GM19467 (cell line): ENCODE data around the gene CENPA.
"Not testable (repeated sequence)": the region's sequence is repeated elsewhere in the genome, so short reads cannot be mapped to it uniquely, and the experiment has no call there.

Experiments
- ATAC-seq: cut with Tn5 transposase; IDR thresholded peaks from one replicate; pipeline ENCODE4 v1.9.1; 2021; ENCODE audit warnings: mild to moderate bottlenecking, moderate library complexity; ENCODE audit not compliant: unreplicated experiment

The CENPA gene

GRCh38 chr2:26786207-26787028 is 562 bp downstream of the CENPA start:
- ATAC-seq, result peak; percentile 25

- ATAC-seq, result no peak
Measured at GRCh38 chr2:26792720-26793119, 6.9 kb downstream of the CENPA start.

- no peak for ATAC-seq
Measured at GRCh38 chr2:26793518-26793917, 7.7 kb downstream of the CENPA start.

GRCh38 chr2:26795135-26795534 is 9.3 kb downstream of the CENPA start:
- ATAC-seq, result not testable (repeated sequence)

GRCh38 chr2:26801328-26801727 is 15.5 kb downstream of the CENPA start:
- ATAC-seq, result no peak

GRCh38 chr2:26801796-26802195 is 15.9 kb downstream of the CENPA start:
- no peak for ATAC-seq

GRCh38 chr2:26805241-26805676 is 19.4 kb downstream of the CENPA start:
- no peak for ATAC-seq

- no peak for ATAC-seq
Measured at GRCh38 chr2:26807788-26808460, 22.1 kb downstream of the CENPA start.

- ATAC-seq, result no peak
Measured at GRCh38 chr2:26809211-26809610, 23.4 kb downstream of the CENPA start.

GRCh38 chr2:26809876-26810577 is 24.2 kb downstream of the CENPA start:
- no peak for ATAC-seq

- no peak for ATAC-seq
Measured at GRCh38 chr2:26811261-26811660, 25.4 kb downstream of the CENPA start.

- ATAC-seq, result no peak
Measured at GRCh38 chr2:26811791-26812694, 26.2 kb downstream of the CENPA start.

- no peak for ATAC-seq
Measured at GRCh38 chr2:26812731-26813130, 26.9 kb downstream of the CENPA start.

- ATAC-seq, result not testable (repeated sequence)
Measured at GRCh38 chr2:26814072-26814765, 28.4 kb downstream of the CENPA start.

- ATAC-seq, result no peak
Measured at GRCh38 chr2:26816893-26817292, 31.0 kb downstream of the CENPA start.

GRCh38 chr2:26818255-26818654 is 32.4 kb downstream of the CENPA start:
- ATAC-seq, result no peak

- no peak for ATAC-seq
Measured at GRCh38 chr2:26818972-26819371, 33.1 kb downstream of the CENPA start.

- ATAC-seq, result no peak
Measured at GRCh38 chr2:26820932-26821331, 35.1 kb downstream of the CENPA start.

- ATAC-seq, result no peak
Measured at GRCh38 chr2:26822877-26823276, 37.0 kb downstream of the CENPA start.
